Tibial nerve (tissue), 4 donors: ENCODE measurements around the gene SLC16A10.

Experiments
- EP300 ChIP-seq, 2 donors: sonication (generic); formaldehyde crosslinking; IDR thresholded peaks; one replicate each; pipeline ENCODE4 v1.6.1; 2017; ENCODE audit warnings: antibody characterized with exemption in 2 of 2, mild to moderate bottlenecking in 1 of 2
- POLR2A ChIP-seq, 2 donors: fragments of 450-650 bp; IDR thresholded peaks; one replicate each; pipeline ENCODE4 v1.6.1; 2017; ENCODE audit warnings: antibody characterized with exemption in 2 of 2, mild to moderate bottlenecking in 2 of 2, moderate library complexity in 2 of 2
- TF ChIP-seq, protein P1 (sequence below), 5 experiments: fragments of 200-600 bp in 3 of 5; fragments of 450-650 bp in 2 of 5; sonication (generic) in 3 of 5; IDR thresholded peaks; one replicate each; pipeline ENCODE4 v1.5.1; 2016 to 2019; ENCODE audit warnings: antibody characterized with exemption in 5 of 5, mild to moderate bottlenecking in 3 of 5, moderate library complexity in 2 of 5

DNA sequence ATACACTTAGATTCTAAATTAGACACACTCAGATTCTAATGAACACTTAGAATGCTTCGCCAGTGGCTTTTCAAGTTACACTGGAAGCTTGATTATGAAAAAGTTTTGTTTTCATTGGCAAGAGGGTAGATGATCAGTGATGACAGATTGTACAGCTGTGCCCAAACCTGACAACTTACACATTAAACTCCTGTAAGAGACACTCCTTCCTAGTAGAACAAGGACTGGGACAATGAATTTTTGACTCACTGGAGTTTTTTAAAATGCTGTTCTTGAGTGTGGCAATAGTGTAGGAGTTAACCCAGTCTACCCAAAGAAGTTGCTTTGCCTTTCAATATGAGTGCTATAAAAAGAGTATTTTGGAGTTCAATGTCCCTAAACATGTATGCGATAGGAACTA lies 140.8 kb downstream of the SLC16A10 start:
- TF ChIP-seq, protein P1, sequence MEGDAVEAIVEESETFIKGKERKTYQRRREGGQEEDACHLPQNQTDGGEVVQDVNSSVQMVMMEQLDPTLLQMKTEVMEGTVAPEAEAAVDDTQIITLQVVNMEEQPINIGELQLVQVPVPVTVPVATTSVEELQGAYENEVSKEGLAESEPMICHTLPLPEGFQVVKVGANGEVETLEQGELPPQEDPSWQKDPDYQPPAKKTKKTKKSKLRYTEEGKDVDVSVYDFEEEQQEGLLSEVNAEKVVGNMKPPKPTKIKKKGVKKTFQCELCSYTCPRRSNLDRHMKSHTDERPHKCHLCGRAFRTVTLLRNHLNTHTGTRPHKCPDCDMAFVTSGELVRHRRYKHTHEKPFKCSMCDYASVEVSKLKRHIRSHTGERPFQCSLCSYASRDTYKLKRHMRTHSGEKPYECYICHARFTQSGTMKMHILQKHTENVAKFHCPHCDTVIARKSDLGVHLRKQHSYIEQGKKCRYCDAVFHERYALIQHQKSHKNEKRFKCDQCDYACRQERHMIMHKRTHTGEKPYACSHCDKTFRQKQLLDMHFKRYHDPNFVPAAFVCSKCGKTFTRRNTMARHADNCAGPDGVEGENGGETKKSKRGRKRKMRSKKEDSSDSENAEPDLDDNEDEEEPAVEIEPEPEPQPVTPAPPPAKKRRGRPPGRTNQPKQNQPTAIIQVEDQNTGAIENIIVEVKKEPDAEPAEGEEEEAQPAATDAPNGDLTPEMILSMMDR (IDR thresholded peaks at IDR 0.05): no peak
- no peak for TF ChIP-seq POLR2A (IDR thresholded peaks at IDR 0.05)
- no peak for TF ChIP-seq EP300 (IDR thresholded peaks at IDR 0.05)
